Measurements from ENCODE around the gene FAM234B. TPM values are rescaled to one million over a fixed set of nuclear protein-coding genes. Genes with fewer than 3 reads are reported as not detected.

Gene FAM234B
- total RNA-seq, 1 experiment from 2014 or later = 20.8 TPM

DNA sequence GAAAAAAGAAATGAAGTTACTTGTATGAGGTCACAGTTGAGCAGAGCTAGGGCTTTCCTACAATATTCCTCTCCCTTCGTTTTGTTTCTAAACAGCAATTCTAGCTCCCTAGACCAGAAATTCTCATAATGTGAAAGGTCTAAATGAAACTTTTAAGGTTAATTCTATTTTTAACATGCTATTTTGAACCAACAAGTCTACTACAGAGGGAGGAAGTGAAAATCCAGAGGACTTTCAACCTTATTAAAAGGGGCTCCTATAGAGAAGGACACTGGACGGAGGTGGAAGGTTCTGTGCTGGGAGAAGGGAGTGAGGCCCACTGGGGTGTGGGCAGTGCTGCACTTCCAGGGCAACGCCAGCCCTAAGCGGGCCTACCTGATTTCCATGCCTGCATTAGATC, 45.9 kb downstream of the FAM234B start:
- no peak overlapping the region for H4K5ac ChIP-seq (ENCODE audit: insufficient read length, low read depth, low read length)
- no peak overlapping the region for H2AK5ac ChIP-seq (ENCODE audit: insufficient read length, low read length)
- Mint-ChIP-seq H3K4me3 (no peak overlapping the region), H3K9me3 (no peaks in the 10 kb centered on the region; a peak in 1 of 5 replicates), H3K27me3 (ENCODE audit: low read depth) (no peaks in the 10 kb centered on the region), H3K4me1 (peaks cover 61 to 64% of the 10 kb centered on the region in 2 experiments), H3K27ac (no peak overlapping the region), H3K36me3 (ENCODE audit: insufficient read depth in 1 of 3, low read depth in 3 of 3) (peaks cover 5 to 7% (median 6%) of the 10 kb centered on the region in 3 experiments; a peak in 5 of 7 replicates)
- no peak overlapping the region for H3K9ac ChIP-seq (ENCODE audit: extremely low read depth, insufficient read length, low read length)
- H2BK120ac ChIP-seq (ENCODE audit: low read depth, low read length, poor library complexity, severe bottlenecking) = no peak overlapping the region
- H3K23me2 ChIP-seq (ENCODE audit: insufficient read length, low read depth, low read length, poor library complexity, severe bottlenecking) = no peaks in the 10 kb centered on the region
- H3K56ac ChIP-seq (ENCODE audit: insufficient read length, low read depth, low read length) = no peak overlapping the region
- H3T11ph ChIP-seq (ENCODE audit: low read length) = no peak overlapping the region
- H3K4me2 ChIP-seq (ENCODE audit: insufficient read depth, insufficient read length, low read length) = no peak overlapping the region
- H3K23ac ChIP-seq (ENCODE audit: insufficient read length, low read depth, low read length) = no peak overlapping the region
- no peaks in the 10 kb centered on the region for H3K27me3 ChIP-seq (ENCODE audit: insufficient read depth, low read length)
- H3K14ac ChIP-seq (ENCODE audit: insufficient read depth, low read length) = no peak overlapping the region
- no peak overlapping the region for H2BK15ac ChIP-seq (ENCODE audit: low read depth, low read length)
- no peak overlapping the region for H2BK5ac ChIP-seq (ENCODE audit: insufficient read length, low read length)
- no peak overlapping the region for H2BK20ac ChIP-seq (ENCODE audit: low read depth, low read length, poor library complexity, severe bottlenecking)
- H2BK12ac ChIP-seq (ENCODE audit: insufficient read length, low read depth, low read length) = no peak overlapping the region
- no peak overlapping the region for H4K8ac ChIP-seq (replicated peaks; ENCODE audit: insufficient read length, low read depth, low read length)
- peak overlapping the region; percentile 55 for H4K91ac ChIP-seq (ENCODE audit: insufficient read length, low read depth, low read length)
- TF ChIP-seq, protein P1, sequence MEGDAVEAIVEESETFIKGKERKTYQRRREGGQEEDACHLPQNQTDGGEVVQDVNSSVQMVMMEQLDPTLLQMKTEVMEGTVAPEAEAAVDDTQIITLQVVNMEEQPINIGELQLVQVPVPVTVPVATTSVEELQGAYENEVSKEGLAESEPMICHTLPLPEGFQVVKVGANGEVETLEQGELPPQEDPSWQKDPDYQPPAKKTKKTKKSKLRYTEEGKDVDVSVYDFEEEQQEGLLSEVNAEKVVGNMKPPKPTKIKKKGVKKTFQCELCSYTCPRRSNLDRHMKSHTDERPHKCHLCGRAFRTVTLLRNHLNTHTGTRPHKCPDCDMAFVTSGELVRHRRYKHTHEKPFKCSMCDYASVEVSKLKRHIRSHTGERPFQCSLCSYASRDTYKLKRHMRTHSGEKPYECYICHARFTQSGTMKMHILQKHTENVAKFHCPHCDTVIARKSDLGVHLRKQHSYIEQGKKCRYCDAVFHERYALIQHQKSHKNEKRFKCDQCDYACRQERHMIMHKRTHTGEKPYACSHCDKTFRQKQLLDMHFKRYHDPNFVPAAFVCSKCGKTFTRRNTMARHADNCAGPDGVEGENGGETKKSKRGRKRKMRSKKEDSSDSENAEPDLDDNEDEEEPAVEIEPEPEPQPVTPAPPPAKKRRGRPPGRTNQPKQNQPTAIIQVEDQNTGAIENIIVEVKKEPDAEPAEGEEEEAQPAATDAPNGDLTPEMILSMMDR (conservative IDR thresholded peaks at IDR 0.05) = no peak
- H3K27ac ChIP-seq (ENCODE audit: insufficient read length, low read depth, low read length) = no peak overlapping the region
- no peaks in the 10 kb centered on the region for H3K79me2 ChIP-seq (ENCODE audit: insufficient read depth, low read length)
- H3K79me1 ChIP-seq (ENCODE audit: insufficient read depth, low read depth, low read length, poor library complexity, severe bottlenecking) = no peaks in the 10 kb centered on the region
- no peak overlapping the region for H2AFZ ChIP-seq (ENCODE audit: low read length)
- no CpG with 5 or more reads among the region's 4 CpGs for WGBS (ENCODE audit: extremely low coverage, insufficient read length, low lambda C conversion rate)
- H3K9me3 ChIP-seq (ENCODE audit: control insufficient read depth, low read depth, low read length) = no peaks in the 10 kb centered on the region
- H3K18ac ChIP-seq (ENCODE audit: insufficient read length, low read depth, low read length) = no peak overlapping the region
- H4K20me1 ChIP-seq (ENCODE audit: control insufficient read depth, insufficient read depth, insufficient read length) = no peaks in the 10 kb centered on the region
- peaks cover 21% of the 10 kb centered on the region for H3K4me1 ChIP-seq (ENCODE audit: insufficient read depth, low read length)
- DNase-seq = no peak
- H3K4ac ChIP-seq (ENCODE audit: low read depth, low read length) = no peak overlapping the region
